PC-9 (cell line): Measurements from ENCODE around the gene ADH5. TPM values are rescaled to one million over a fixed set of nuclear protein-coding genes. Genes with fewer than 3 reads are reported as not detected.
"Not testable (repeated sequence)": the region's sequence is repeated elsewhere in the genome, so short reads cannot be mapped to it uniquely, and the experiment has no call there.

ENCODE experiments used
- BruUV-seq: library from RNA; stranded (reverse); fragments of 400-500 nt; replicated peaks from 2 replicates; lab custom pipeline; 2021; lab: Mats Ljungman, UMichigan
- CTCF ChIA-PET: fragments of 300-600 bp; sonication (Branson Sonifier 250); formaldehyde crosslinking; loops from one replicate; lab custom pipeline; 2022; ENCODE audit warnings: antibody characterized with exemption; lab: Charles Lee
- POLR2A ChIA-PET: fragments of 300-600 bp; sonication (Branson Sonifier 250); formaldehyde crosslinking; loops from one replicate; lab custom pipeline; 2022; ENCODE audit warnings: antibody characterized with exemption; ENCODE audit not compliant: unreplicated experiment; lab: Charles Lee
- DNase-seq, 2 experiments: peaks; one replicate each; pipeline versions ENCODE4 v3.0.0 to v3.0.0-alpha.2; 2015 to 2022; ENCODE audit warnings: mixed read lengths in 1 of 2
- H2AFZ ChIP-seq: fragments of 200-600 bp; sonication (generic); 2 replicates; pipeline ENCODE4 v1.8.1; 2017; ENCODE audit warnings: antibody characterized with exemption
- H3F3A ChIP-seq: fragments of 200-600 bp; sonication (generic); 2 replicates; pipeline ENCODE4 v1.8.1; 2017; ENCODE audit warnings: antibody characterized with exemption, mild to moderate bottlenecking, low read depth; ENCODE audit not compliant: insufficient read depth
- H3K27ac ChIP-seq: fragments of 200-600 bp; sonication (generic); 2 replicates; pipeline ENCODE4 v1.6.1; 2016; ENCODE audit warnings: mixed run types
- H3K27me3 ChIP-seq: fragments of 200-600 bp; sonication (generic); 2 replicates; pipeline ENCODE4 v1.6.1; 2016; ENCODE audit warnings: low read depth, mixed run types; ENCODE audit not compliant: insufficient read depth
- H3K36me3 ChIP-seq: fragments of 200-600 bp; sonication (generic); 2 replicates; pipeline ENCODE4 v1.6.1; 2016; ENCODE audit warnings: low read depth, mixed run types
- H3K4me1 ChIP-seq: fragments of 200-600 bp; sonication (generic); replicated peaks from 2 replicates; pipeline ENCODE4 v1.6.1; 2016; ENCODE audit warnings: mixed run types; ENCODE audit not compliant: insufficient read depth
- H3K4me2 ChIP-seq: fragments of 200-600 bp; sonication (generic); 2 replicates; pipeline ENCODE4 v1.6.1; 2017; ENCODE audit warnings: mixed run types
- H3K4me3 ChIP-seq: fragments of 200-600 bp; sonication (generic); 2 replicates; pipeline ENCODE4 v1.6.1; 2016; ENCODE audit warnings: mixed run types
- H3K79me2 ChIP-seq: fragments of 200-600 bp; sonication (generic); 2 replicates; pipeline ENCODE4 v1.6.1; 2017; ENCODE audit warnings: low read depth, mixed run types
- H3K9me2 ChIP-seq: fragments of 200-600 bp; sonication (generic); 2 replicates; pipeline ENCODE4 v1.8.1; 2017; ENCODE audit warnings: mild to moderate bottlenecking; ENCODE audit not compliant: insufficient read depth
- H3K9me3 ChIP-seq: fragments of 200-600 bp; sonication (generic); 2 replicates; pipeline ENCODE4 v1.8.1; 2016; ENCODE audit warnings: low read depth; ENCODE audit not compliant: insufficient read depth
- H4K20me1 ChIP-seq: fragments of 200-600 bp; sonication (generic); 2 replicates; pipeline ENCODE4 v1.8.1; 2017; ENCODE audit not compliant: insufficient read depth
- EZH2 ChIP-seq: fragments of 200-600 bp; sonication (generic); IDR thresholded peaks from 2 replicates; pipeline ENCODE4 v1.8.0; 2017; ENCODE audit warnings: antibody characterized with exemption, low read depth
- intact Hi-C: fragments of 100-400 bp; cut with micrococcal nuclease; formaldehyde crosslinking; loops from one replicate; pipeline ENCODE4 v1.10.0; 2022; ENCODE audit not compliant: unreplicated experiment
- total RNA-seq: library from RNA; stranded (reverse); gene quantifications from 2 replicates; pipeline ENCODE4 v1.2.3, GENCODE V29; 2021
- TF ChIP-seq, protein P1 (sequence below): fragments of 200-600 bp; sonication (generic); conservative IDR thresholded peaks from 2 replicates; pipeline ENCODE4 v1.6.1; 2017; ENCODE audit warnings: mixed run types, antibody characterized with exemption, mild to moderate bottlenecking, moderate library complexity

Gene ADH5
- total RNA-seq, 1 experiment from 2014 or later, result 94.7 TPM

DNA sequence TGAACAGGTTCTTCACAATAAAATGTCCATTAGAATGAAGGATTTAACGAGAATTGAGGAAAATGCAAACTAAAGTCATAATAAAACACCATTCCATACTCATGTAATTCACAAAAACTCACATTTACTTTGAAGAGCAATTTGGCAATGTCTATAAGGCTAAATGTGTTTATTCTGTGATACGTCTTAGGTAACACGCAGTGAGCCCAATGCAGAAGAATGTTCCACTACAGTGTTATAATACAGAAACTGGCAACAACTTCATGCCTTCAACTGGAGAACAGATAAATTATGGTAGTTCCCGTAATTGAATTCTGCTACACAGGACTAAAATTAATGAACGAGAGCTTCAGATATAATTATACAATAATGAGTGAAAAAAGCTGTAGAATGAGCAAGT is 17.4 kb downstream of the ADH5 start:
- TF ChIP-seq, protein P1, sequence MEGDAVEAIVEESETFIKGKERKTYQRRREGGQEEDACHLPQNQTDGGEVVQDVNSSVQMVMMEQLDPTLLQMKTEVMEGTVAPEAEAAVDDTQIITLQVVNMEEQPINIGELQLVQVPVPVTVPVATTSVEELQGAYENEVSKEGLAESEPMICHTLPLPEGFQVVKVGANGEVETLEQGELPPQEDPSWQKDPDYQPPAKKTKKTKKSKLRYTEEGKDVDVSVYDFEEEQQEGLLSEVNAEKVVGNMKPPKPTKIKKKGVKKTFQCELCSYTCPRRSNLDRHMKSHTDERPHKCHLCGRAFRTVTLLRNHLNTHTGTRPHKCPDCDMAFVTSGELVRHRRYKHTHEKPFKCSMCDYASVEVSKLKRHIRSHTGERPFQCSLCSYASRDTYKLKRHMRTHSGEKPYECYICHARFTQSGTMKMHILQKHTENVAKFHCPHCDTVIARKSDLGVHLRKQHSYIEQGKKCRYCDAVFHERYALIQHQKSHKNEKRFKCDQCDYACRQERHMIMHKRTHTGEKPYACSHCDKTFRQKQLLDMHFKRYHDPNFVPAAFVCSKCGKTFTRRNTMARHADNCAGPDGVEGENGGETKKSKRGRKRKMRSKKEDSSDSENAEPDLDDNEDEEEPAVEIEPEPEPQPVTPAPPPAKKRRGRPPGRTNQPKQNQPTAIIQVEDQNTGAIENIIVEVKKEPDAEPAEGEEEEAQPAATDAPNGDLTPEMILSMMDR, result no peak
- TF ChIP-seq EZH2, result no peak
- Histone ChIP-seq H3K4me1 (no peaks in the 10 kb centered on the region), H3K27me3 (no peaks in the 10 kb centered on the region), H4K20me1 (no peaks in the 10 kb centered on the region), H3K9me2 (no peaks in the 10 kb centered on the region), H3F3A (no peaks in the 10 kb centered on the region; the same call in 1 of the 2 replicates), H3K4me3 (no peak overlapping the region), H3K79me2 (no peaks in the 10 kb centered on the region), H2AFZ (no peak overlapping the region), H3K27ac (no peak overlapping the region; the same call in 1 of the 2 replicates), H3K36me3 (peaks cover 16% of the 10 kb centered on the region), H3K9me3 (no peaks in the 10 kb centered on the region), H3K4me2 (no peak overlapping the region)
- no peak for DNase-seq
- POLR2A ChIA-PET, result no interaction called here
- no TSS peak for BruUV-seq
- CTCF ChIA-PET, result no interaction called here
- intact Hi-C loops, result no loop called here

DNA sequence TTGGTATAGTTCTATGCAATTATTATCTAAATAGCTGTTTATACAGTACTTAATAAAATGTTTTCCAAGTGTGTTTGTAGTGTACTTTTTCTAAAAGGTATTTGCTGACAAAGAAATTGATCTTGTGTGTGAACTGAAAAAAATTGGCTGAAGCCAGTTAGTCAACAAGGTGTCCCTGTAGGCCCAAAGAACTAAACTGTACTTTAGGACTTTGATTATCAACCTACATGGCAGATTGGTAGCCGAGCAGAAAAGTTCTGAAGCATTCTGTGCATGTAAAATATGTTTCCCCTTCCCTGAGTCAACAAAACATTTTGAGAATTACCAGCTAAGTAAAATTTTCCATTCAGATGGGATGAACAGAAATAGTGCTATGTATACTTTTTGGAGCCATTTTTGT is 21.0 kb downstream of the ADH5 start:
- no peak overlapping the region for H3K27ac ChIP-seq
- H3K79me2 ChIP-seq, result no peaks in the 10 kb centered on the region
- CTCF ChIA-PET, result no interaction called here
- H3K36me3 ChIP-seq, result peaks cover 9% of the 10 kb centered on the region; the same call in 1 of the 2 replicates
- intact Hi-C loops, result no loop called here
- no peaks in the 10 kb centered on the region for H3K4me1 ChIP-seq
- no peaks in the 10 kb centered on the region for H3K27me3 ChIP-seq
- H3K9me2 ChIP-seq, result no peaks in the 10 kb centered on the region
- H3K4me3 ChIP-seq, result no peak overlapping the region
- no peak for DNase-seq
- no peak overlapping the region for H3K4me2 ChIP-seq
- H2AFZ ChIP-seq, result no peak overlapping the region
- no peaks in the 10 kb centered on the region; the same call in 1 of the 2 replicates for H3F3A ChIP-seq
- no TSS peak for BruUV-seq
- no peaks in the 10 kb centered on the region for H4K20me1 ChIP-seq
- POLR2A ChIA-PET, result no interaction called here
- no peak for TF ChIP-seq EZH2
- TF ChIP-seq, protein P1, result no peak
- no peaks in the 10 kb centered on the region for H3K9me3 ChIP-seq

GRCh38 chr4:99065521-99065920 is 23.1 kb downstream of the ADH5 start:
- DNase-seq, BruUV-seq, H3K27me3 ChIP-seq, H3K79me2 ChIP-seq, H4K20me1 ChIP-seq, H3K9me3 ChIP-seq, H3K4me1 ChIP-seq, H3K4me2 ChIP-seq, POLR2A ChIA-PET, H3K27ac ChIP-seq, H3K4me3 ChIP-seq, intact Hi-C loops, CTCF ChIA-PET, H3K9me2 ChIP-seq, H3F3A ChIP-seq, H2AFZ ChIP-seq: not testable (repeated sequence)
- H3K36me3 ChIP-seq, result peaks cover 17% of the 10 kb centered on the region

GRCh38 chr4:99062120-99062519 is 26.5 kb downstream of the ADH5 start:
- Histone ChIP-seq H3K79me2 (no peaks in the 10 kb centered on the region), H3K4me1 (peaks cover 23% of the 10 kb centered on the region), H3K9me2 (no peaks in the 10 kb centered on the region), H4K20me1 (no peaks in the 10 kb centered on the region), H3K27ac (no peak overlapping the region), H3K4me2 (no peak overlapping the region), H3K4me3 (no peak overlapping the region), H3K27me3 (no peaks in the 10 kb centered on the region), H3K36me3 (peaks cover 39% of the 10 kb centered on the region), H3F3A (peaks cover 10% of the 10 kb centered on the region), H3K9me3 (no peaks in the 10 kb centered on the region), H2AFZ (no peak overlapping the region)
- intact Hi-C loops, result loop anchor here (5.0 kb wide), 1 partner anchor 405 kb away; the partner anchor contains the start of gene TSPAN5
- BruUV-seq, result no TSS peak
- ChIA-PET POLR2A (interaction anchor here (0.6 kb wide), 1 partner anchor 67 kb away, joined by 5 read pairs; the partner anchor contains the start of gene METAP1), CTCF (no interaction called here)
- no peak for DNase-seq
- TF ChIP-seq, protein P1, result no peak
- no peak for TF ChIP-seq EZH2
